GM11168 (cell line): ENCODE results near the gene LIAS.
"Not testable (repeated sequence)": the region's sequence is repeated elsewhere in the genome, so short reads cannot be mapped to it uniquely, and the experiment has no call there.

ENCODE experiments used
- in situ Hi-C: fragments of 300-500 bp; cut with MboI; formaldehyde crosslinking; loops from one replicate; pipeline ENCODE4 v1.12.0; 2022; ENCODE audit warnings: low sequenced_read_pairs; ENCODE audit not compliant: unreplicated experiment

The LIAS gene

DNA sequence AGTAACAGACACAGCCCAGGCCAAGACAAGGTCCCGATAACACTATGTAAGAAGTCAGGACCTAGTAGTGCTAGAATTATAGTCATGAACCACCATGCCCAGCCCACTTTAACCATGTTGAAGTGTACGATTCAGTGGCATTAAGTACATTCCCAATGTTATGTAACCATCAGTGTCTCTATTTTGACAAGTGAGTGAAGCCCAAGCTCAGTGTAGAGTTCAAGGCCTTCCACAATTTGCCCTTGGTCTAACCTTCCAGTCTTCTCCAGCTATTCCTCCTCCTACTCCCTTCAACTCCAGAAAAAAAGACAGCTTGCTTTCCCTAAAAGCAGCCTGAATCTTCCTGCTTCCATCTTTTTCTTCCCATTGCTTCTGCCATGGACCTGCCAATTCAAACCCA lies 31.5 kb downstream of the LIAS start:
- in situ Hi-C loops, result loop anchor here (25.0 kb wide), 1 partner anchor 347 kb away; no protein-coding TSS in a partner anchor

DNA sequence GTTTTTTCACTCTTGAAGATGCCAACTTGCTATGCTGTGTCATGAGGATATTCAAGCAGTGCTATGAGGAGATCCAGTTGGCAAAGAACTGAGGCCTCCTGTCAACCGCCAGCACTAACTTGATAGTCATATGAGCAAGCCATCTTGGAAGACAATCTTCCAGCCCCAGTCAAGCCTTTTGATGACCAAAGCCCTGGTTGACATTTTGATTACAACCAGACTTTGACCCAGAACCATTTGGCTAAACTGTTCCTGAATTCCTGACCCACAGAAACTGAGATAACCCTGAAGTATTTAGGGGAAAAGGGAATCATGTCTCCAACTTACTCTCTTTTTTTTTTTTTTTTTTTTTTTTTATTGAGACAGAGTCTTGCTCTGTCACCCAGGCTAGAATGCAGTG lies 35.5 kb downstream of the LIAS start:
- in situ Hi-C loops, result loop anchor here (25.0 kb wide), 1 partner anchor 343 kb away; no protein-coding TSS in a partner anchor

GRCh38 chr4:39495446-39496213 lies 36.8 kb downstream of the LIAS start:
- in situ Hi-C loops, result loop anchor here (25.0 kb wide), 1 partner anchor 342 kb away; no protein-coding TSS in a partner anchor

GRCh38 chr4:39497909-39498726 lies 39.3 kb downstream of the LIAS start:
- in situ Hi-C loops, result loop anchor here (25.0 kb wide), 1 partner anchor 339 kb away; no protein-coding TSS in a partner anchor

- in situ Hi-C loops, result loop anchor here (25.0 kb wide), 1 partner anchor 339 kb away; no protein-coding TSS in a partner anchor
Measured at GRCh38 chr4:39498727-39499020, 39.8 kb downstream of the LIAS start.

- in situ Hi-C loops, result no loop called here
Measured at GRCh38 chr4:39502019-39502663, 43.3 kb downstream of the LIAS start.

DNA sequence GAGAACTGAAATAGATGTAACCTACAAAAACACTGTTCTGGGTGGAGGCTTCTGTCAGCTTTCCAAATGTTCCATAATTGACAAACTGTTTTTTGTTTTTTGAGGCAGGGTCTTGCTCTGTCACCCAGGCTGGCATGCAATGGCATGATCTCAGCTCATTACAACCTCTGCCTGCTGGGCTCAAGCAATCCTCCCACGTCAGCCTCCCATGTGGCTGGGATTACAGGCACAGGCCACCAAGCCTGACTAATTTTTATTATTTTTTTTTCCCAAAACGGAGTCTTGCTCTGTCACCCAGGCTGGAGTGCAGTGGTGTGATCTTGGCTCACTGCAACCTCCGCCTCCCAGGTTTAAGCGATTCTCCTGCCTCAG lies 43.8 kb downstream of the LIAS start:
- in situ Hi-C loops, result not testable (repeated sequence)

DNA sequence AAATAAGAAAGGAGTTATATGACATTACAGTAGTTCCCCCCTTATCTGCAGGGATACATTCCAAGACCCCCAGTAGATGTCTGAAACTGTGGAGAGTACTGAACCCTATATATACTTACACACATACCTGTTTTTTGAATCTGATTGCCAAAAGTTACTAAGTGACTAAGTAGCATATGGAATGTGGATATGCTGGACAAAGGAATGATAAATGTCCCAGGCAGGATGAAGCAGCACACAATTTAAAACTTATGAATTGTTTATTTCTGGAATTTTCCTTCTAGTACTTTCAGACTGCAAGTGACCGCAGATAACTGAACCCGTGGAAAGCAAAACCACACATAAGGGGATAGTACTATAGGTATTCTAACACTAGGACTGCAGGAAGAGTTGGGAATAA lies 45.7 kb downstream of the LIAS start:
- in situ Hi-C loops, result no loop called here

DNA sequence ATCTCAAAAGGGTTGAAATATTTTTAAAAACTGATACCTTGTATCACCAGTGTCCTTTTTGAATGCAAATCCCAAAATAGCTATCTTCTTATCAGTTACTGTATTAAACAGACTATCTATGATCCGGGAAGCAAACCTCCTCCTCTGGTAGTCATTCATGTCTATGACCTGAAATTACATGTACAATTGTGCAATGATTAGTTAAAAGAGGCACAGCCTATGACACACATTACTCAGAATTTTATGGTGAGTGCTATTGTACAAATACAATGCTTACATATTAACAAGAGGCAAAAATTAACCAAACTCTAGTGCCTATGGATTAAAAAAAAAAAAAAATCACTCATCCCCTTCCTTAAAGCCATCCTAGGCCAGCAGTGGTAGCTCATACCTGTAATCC lies 46.7 kb downstream of the LIAS start:
- in situ Hi-C loops, result no loop called here

DNA sequence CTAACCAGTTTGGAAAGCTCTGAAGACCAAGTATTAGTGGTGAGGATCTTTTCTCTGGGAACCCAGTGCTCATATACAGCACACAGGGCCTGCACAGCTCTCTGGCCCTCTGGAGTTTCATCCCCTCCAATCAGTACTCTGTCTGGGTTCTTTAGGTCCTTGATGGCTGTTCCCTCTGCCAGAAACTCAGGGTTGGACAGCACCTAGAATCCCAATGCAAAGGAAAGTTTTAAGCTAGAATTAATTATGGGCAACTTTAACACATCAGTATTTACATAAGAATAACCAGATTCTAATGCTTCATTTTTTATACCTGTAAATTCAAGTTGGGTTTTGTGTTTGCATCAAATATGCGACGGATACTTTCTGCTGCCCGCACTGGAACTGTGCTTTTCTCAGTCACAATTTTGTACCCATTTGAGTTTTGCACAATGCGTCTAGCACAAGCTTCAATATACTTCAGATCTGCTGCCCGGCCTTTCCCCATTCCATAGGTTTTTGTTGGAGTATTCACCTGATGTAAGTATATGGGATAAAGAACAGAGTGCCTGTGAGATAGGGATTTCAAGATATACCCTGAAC lies 51.6 kb downstream of the LIAS start:
- in situ Hi-C loops, result no loop called here

DNA sequence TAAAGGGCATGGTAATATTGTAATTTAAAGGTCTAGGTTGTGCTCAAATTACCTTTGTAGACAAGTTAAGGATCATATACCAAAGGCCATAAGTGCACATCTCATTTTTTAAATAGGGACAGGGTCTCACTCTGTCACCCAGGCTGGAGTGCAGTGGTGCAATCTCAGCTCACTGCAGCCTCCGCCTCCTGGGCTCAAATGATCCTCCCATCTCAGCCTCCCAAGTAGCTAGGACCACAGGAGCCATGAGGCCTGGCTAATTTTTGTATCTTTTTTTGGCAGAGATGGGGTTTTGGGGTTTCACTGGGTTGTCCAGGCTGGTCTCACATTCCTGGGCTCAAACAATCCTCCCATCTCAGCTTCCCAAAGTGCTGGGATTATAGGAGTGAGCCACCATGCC lies 55.4 kb downstream of the LIAS start:
- in situ Hi-C loops, result not testable (repeated sequence)

DNA sequence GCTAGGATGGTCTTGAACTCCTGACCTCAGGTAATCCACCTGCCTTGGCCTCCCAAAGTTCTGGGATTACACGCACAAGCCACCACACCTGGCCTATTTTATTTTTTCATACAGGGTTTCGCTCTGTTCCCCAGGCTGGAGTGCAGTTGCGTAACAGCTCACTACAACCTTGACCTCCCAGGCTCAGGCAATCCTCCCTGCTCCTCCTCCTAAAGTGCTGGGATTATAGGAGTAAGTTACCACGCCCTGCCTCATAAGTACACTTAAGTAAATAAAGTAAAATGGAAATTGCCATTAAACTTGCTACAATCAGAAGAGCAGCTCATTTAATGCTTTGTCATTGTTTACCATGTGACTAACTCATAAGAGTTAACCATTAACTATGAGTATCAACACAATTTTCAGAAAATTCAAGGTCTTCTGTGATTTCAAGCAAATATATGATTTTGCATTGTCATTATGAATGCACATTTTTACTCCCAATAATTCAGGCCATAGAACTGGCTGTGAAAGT lies 56.1 kb downstream of the LIAS start:
- in situ Hi-C loops, result no loop called here

GRCh38 chr4:39515669-39516401 lies 57.0 kb downstream of the LIAS start:
- in situ Hi-C loops, result not testable (repeated sequence)

DNA sequence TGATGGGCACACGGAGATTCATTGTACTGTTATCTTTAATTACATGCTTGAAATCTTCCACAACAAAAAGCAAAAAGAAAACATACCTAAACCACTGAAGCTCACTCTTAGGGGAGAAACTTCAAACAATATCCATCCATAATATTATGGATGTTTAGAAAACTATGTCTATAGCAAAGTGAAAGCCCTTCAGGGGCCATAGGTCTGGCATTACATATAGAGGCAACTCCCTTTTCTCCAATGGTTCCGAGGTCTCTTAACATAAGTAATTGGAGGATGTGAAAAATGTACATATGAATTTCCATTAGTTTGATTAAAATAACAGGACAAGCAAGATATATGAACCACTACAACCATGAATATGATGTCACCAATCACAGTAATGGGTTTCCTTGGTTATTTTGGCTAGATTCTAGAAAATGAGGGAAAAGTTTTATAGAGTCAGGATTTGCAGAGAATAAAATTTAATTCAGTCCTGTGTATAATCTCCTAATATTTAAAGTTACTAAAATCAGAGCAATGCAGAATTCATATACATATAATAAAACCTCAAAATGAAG lies 57.6 kb downstream of the LIAS start:
- in situ Hi-C loops, result no loop called here

DNA sequence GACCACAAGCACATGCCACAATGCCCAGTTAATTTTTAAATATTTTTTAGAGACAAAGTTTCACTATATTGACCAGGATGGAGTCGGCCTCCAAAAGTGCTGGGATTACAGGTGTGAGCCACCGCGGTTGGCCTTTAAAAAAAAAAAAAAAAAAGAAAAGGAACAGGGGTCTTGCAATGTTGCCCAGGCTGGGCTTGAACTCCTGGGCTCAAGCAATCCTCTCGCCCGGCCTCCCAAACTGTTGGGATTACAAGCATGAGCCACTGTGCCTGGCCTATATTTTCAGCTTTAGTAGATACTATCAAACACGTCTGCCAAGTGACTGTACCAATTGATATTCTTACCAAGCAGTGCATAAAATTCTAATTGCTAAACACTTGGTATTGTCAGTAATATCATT lies 59.6 kb downstream of the LIAS start:
- in situ Hi-C loops, result no loop called here

DNA sequence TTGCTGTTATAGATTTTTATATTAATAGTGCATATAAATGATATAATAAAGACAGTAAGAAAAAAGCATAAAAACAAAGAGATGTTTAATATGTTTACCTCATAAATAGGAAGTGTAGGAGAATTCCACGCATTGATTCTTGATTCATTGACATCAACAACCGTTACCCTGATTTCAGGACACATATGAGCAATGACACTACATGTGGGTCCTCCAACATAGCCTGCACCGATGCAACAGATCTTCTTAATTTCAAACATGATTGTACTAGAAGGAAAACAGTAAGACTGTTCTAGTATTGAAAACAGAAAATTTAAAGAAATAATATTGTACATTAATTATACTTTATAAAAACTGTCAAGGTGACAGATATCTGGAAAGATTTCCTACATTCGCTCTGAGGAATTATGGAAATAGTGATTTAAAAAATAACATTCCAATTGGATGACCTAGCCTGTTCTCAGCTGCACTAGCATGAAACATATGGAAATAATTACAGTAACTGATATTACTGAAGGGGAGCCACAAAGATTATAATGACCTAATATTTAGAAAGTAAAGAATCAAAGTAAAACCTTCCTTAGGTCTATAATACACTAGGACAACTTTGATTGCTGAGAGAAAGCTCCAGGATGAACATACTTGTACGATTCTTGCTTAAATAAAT lies 62.5 kb downstream of the LIAS start:
- in situ Hi-C loops, result no loop called here

GRCh38 chr4:39522068-39522467 lies 63.2 kb downstream of the LIAS start:
- in situ Hi-C loops, result no loop called here

GRCh38 chr4:39524161-39524957 lies 65.5 kb downstream of the LIAS start:
- in situ Hi-C loops, result no loop called here
